Body of pancreas (tissue), 4 donors: Measurements from ENCODE around the gene GGA2. TPM values are rescaled to one million over a fixed set of nuclear protein-coding genes. Genes with fewer than 3 reads are reported as not detected.
"Not testable (repeated sequence)": the region's sequence is repeated elsewhere in the genome, so short reads cannot be mapped to it uniquely, and the experiment has no call there.

Experiments used
- ATAC-seq: fragments of 150-250 bp; one replicate; pipeline ENCODE4 v1.9.1; 2016
- DNase-seq, 4 donors: peaks; one replicate each; pipeline ENCODE4 v3.0.0-alpha.2; 2019
- H3K27ac ChIP-seq, 4 donors: fragments of 200-600 bp; sonication (generic); 1 replicate in 3 of 4; 2 replicates in 1 of 4; pipeline versions ENCODE4 v1.5.1 to v1.6.1; 2016 to 2019; ENCODE audit warnings: mild to moderate bottlenecking in 1 of 4, mixed read lengths in 1 of 4, moderate library complexity in 1 of 4
- H3K27me3 ChIP-seq, 2 donors: fragments of 200-600 bp; sonication (generic); one replicate each; pipeline ENCODE4 v1.6.0; 2016; ENCODE audit warnings: mild to moderate bottlenecking in 1 of 2
- H3K36me3 ChIP-seq, 2 donors: fragments of 200-600 bp; sonication (generic); replicated peaks in 1 of 2; 2 replicates each; pipeline ENCODE4 v1.5.1; 2016; ENCODE audit warnings: low read depth in 2 of 2; ENCODE audit not compliant: insufficient read depth in 1 of 2
- H3K4me1 ChIP-seq: fragments of 200-600 bp; sonication (generic); one replicate; pipeline ENCODE4 v1.6.0; 2016
- H3K4me3 ChIP-seq, 2 donors: fragments of 200-600 bp; sonication (generic); 1 replicate in 1 of 2; 2 replicates in 1 of 2; pipeline ENCODE4 v1.5.1; 2016 to 2019
- H3K9me3 ChIP-seq, 3 donors: fragments of 200-600 bp; sonication (generic); 1 replicate in 2 of 3; 2 replicates in 1 of 3; pipeline ENCODE4 v1.5.1; 2016
- POLR2A ChIP-seq, 3 donors: fragments of 450-650 bp; IDR thresholded peaks; one replicate each; pipeline ENCODE4 v1.6.1; 2016; ENCODE audit warnings: antibody characterized with exemption in 3 of 3, mild to moderate bottlenecking in 2 of 3
- WGBS, 2 donors: methylation state at CpG; one replicate each; pipeline ENCODE4 v1.1.5; 2017; 5-methylcytosine and 5-hydroxymethylcytosine counted together
- intact Hi-C: fragments of 100-400 bp; cut with DNase I; formaldehyde crosslinking; loops from one replicate; pipeline ENCODE4 v1.15.1; 2023
- total RNA-seq, 2 donors: library from RNA; depleted of rRNA; stranded (reverse); fragments of >200 nt; gene quantifications; one replicate each; pipeline ENCODE4 v1.1.0, GENCODE V29; 2016
- TF ChIP-seq, protein P1 (sequence below), 7 experiments: fragments of 450-650 bp in 4 of 7; fragments of 200-600 bp in 3 of 7; sonication (generic) in 3 of 7; IDR thresholded peaks; one replicate each; pipeline ENCODE4 v1.5.1; 2016 to 2019; ENCODE audit warnings: antibody characterized with exemption in 7 of 7

GGA2 gene
- total RNA-seq, 2 donors from 2014 or later, result 59.3 to 64.6 TPM

GRCh38 chr16:23469814-23470213 lies 40.5 kb downstream of the GGA2 start:
- TF ChIP-seq, protein P1, sequence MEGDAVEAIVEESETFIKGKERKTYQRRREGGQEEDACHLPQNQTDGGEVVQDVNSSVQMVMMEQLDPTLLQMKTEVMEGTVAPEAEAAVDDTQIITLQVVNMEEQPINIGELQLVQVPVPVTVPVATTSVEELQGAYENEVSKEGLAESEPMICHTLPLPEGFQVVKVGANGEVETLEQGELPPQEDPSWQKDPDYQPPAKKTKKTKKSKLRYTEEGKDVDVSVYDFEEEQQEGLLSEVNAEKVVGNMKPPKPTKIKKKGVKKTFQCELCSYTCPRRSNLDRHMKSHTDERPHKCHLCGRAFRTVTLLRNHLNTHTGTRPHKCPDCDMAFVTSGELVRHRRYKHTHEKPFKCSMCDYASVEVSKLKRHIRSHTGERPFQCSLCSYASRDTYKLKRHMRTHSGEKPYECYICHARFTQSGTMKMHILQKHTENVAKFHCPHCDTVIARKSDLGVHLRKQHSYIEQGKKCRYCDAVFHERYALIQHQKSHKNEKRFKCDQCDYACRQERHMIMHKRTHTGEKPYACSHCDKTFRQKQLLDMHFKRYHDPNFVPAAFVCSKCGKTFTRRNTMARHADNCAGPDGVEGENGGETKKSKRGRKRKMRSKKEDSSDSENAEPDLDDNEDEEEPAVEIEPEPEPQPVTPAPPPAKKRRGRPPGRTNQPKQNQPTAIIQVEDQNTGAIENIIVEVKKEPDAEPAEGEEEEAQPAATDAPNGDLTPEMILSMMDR (IDR thresholded peaks at IDR 0.05), result no peak
- no peak for TF ChIP-seq POLR2A (IDR thresholded peaks at IDR 0.05)
- H3K4me3 ChIP-seq, result no peak overlapping the region
- peak; percentile 39 to 71 (median 50) for DNase-seq
- H3K36me3 ChIP-seq, result peaks cover 11 to 31% of the 10 kb centered on the region in 2 donors
- H3K9me3 ChIP-seq, result no peaks in the 10 kb centered on the region
- intact Hi-C loops, result no loop called here
- peak; percentile 83 for ATAC-seq
- peaks cover 10% of the 10 kb centered on the region for H3K4me1 ChIP-seq
- 57 to 61% methylated on average over 3 to 6 of the region's 6 CpGs for WGBS, 2 donors
- peak overlapping the region in 2 of 4 donors; percentile 36 to 55 for H3K27ac ChIP-seq
- H3K27me3 ChIP-seq, result no peaks in the 10 kb centered on the region

GRCh38 chr16:23466162-23466885 lies 44.0 kb downstream of the GGA2 start:
- peaks cover 11 to 13% of the 10 kb centered on the region in 2 donors for H3K36me3 ChIP-seq

DNA sequence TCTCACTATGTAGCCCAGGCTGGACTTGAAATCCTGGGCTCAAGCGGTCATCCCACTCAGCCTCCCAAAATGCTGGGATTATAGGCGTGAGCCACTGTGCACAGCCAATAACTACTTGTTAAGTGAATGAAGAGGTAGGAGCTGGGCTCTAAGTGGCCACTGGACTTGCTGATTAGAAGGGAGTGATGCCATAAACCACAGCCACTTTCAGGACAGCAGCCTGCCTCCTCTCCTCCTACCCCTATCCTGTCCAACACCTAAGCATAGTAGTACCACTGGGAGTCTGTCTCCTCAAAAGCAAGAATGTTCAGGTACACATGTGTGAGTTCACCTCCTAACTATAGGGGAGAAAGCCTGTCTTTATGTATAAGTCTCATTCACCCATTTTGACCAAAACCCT lies 45.1 kb downstream of the GGA2 start:
- H3K27ac ChIP-seq, result no peak overlapping the region
- WGBS, 2 donors, result 100% methylated on average over 1 to 2 of the region's 2 CpGs
- TF ChIP-seq, protein P1 (IDR thresholded peaks at IDR 0.05), result no peak
- no peak for TF ChIP-seq POLR2A (IDR thresholded peaks at IDR 0.05)
- ATAC-seq, result no peak
- H3K9me3 ChIP-seq, result no peaks in the 10 kb centered on the region
- no peak overlapping the region for H3K4me3 ChIP-seq
- peaks cover 21% of the 10 kb centered on the region for H3K4me1 ChIP-seq
- H3K27me3 ChIP-seq, result no peaks in the 10 kb centered on the region
- peaks cover 11 to 13% of the 10 kb centered on the region in 2 donors for H3K36me3 ChIP-seq
- intact Hi-C loops, result no loop called here
- no peak for DNase-seq

More at GRCh38 chr16:23466162-23466885, 44.0 kb downstream of the GGA2 start:
- Histone ChIP-seq H3K27me3 (no peaks in the 10 kb centered on the region), H3K27ac (no peak overlapping the region), H3K9me3 (no peaks in the 10 kb centered on the region), H3K4me1 (peaks cover 24% of the 10 kb centered on the region), H3K4me3 (no peak overlapping the region)
- DNase-seq (no peak), ATAC-seq (no peak)
- intact Hi-C loops, result no loop called here
- 83% methylated on average over 4 of the region's 4 CpGs for WGBS, 2 donors
- TF ChIP-seq, protein P1 (IDR thresholded peaks at IDR 0.05), result no peak
- no peak for TF ChIP-seq POLR2A (IDR thresholded peaks at IDR 0.05)

DNA sequence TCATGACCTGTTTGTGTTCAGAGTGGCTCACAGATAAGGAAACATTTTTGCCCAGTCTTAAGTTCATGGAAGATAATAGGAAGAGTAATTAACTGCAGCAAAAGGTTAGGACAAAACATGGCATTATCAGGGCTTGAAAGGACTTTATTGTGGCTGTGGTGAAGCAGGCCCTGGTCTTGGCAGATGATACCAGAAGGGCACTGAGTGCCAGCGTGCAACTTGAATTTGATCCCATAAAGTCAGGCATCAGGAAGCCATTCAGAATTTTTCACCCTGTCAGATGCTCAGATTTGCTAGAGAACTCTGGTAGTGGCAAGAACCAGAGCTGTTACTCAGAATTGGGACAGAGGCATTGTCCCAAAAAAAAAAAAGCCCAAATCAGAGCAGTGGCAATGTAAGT lies 46.1 kb downstream of the GGA2 start:
- peaks cover 11 to 13% of the 10 kb centered on the region in 2 donors for H3K36me3 ChIP-seq

GRCh38 chr16:23462994-23463393 lies 47.3 kb downstream of the GGA2 start:
- H3K27me3 ChIP-seq, H3K36me3 ChIP-seq, H3K9me3 ChIP-seq, H3K4me3 ChIP-seq, intact Hi-C loops: not testable (repeated sequence)
- peak; percentile 82 for ATAC-seq
- peak; percentile 86 to 93 (median 87) for DNase-seq
- H3K27ac ChIP-seq, result peak overlapping the region in 2 of 4 donors; percentile 5 to 45
- H3K4me1 ChIP-seq, result peaks cover 13% of the 10 kb centered on the region
- 30 to 43% methylated on average over 6 of the region's 6 CpGs for WGBS, 2 donors

More for the DNA sequence above, 46.1 kb downstream of the GGA2 start:
- intact Hi-C loops, result no loop called here
- no peak overlapping the region for H3K27ac ChIP-seq
- no peaks in the 10 kb centered on the region for H3K27me3 ChIP-seq
- 54 to 94% methylated on average over 1 of the region's 1 CpG for WGBS, 2 donors
- no peaks in the 10 kb centered on the region for H3K9me3 ChIP-seq
- no peak for ATAC-seq
- DNase-seq, result no peak
- no peak overlapping the region for H3K4me3 ChIP-seq
- H3K4me1 ChIP-seq, result peaks cover 13% of the 10 kb centered on the region
- TF ChIP-seq, protein P1 (IDR thresholded peaks at IDR 0.05), result no peak
- no peak for TF ChIP-seq POLR2A (IDR thresholded peaks at IDR 0.05)
